NCI-H146 (cell line): Measurements from ENCODE around the gene RALB.

ENCODE experiments used
- DNase-seq: peaks from one replicate; lab custom pipeline; 2025; lab: John Stamatoyannopoulos, UW

RALB gene

DNA sequence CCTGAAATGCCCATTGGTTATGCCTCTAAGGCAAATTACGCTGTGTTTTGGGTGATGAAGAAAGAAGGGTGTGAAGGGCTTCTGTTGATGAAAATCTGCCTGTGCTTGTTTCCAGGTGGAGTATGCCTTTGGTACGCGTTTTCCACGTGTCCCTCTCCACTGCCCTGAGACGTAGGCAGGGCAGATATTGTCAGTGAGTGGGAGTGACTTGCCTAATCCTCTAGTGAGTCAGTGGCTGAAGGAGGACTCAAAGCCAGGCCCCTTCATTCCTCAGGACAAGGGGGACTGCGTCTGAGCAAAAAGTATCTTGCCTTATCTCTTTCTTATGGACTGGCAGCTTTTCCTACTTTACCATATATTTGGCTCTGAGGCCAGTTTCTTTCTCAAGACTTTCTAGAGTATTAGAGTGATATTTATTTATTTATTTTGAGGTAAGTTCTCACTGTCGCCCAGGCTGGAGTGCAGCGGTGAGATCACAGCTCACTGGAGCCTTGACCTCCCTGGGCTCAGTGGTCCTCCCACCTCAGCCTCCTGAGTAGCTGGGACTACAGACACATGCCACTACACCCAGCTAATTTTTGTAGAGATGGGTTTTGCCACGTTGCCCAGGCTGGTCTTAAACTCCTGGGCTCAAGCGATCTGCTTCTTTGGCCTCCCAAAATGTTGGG, 10.2 kb downstream of the RALB start:
- DNase-seq = no peak

DNA sequence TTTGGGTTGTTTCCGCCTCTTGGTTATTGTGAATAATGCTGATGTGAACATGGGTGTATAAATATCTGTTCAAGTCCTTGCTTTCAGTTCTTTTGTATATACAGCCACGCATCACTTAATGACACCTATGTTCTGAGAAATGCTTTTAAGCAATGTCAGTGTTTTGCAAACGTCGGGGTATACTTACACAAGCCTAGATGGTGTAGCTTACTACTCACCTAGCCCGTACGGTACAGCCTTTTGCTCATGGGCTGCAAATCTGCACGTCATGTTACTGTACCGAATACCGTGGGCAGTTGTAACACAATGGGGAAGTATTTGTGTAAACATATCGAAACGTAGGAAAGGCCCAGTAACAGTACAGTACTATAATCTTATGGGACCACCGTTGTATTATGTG, 12.4 kb downstream of the RALB start:
- no peak for DNase-seq

DNA sequence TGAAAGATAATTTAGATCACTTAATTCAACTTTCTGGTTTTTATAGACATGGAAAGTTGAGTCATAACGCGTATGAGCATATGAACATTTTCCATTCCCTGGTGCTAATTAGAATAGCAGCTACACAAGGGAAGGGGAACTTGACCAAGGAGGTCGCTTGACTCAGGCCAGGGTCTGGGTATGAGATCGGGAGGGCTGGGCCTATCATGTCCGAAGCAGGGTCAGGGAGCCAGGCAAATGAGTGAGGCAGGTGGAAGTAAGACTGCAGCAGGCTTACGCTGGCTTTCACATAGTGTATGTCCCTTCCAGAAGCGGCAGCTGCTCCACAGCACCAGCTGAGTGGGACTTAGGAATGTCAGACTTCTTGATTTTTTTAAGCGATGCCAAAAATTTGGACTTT, 14.7 kb downstream of the RALB start:
- no peak for DNase-seq

DNA sequence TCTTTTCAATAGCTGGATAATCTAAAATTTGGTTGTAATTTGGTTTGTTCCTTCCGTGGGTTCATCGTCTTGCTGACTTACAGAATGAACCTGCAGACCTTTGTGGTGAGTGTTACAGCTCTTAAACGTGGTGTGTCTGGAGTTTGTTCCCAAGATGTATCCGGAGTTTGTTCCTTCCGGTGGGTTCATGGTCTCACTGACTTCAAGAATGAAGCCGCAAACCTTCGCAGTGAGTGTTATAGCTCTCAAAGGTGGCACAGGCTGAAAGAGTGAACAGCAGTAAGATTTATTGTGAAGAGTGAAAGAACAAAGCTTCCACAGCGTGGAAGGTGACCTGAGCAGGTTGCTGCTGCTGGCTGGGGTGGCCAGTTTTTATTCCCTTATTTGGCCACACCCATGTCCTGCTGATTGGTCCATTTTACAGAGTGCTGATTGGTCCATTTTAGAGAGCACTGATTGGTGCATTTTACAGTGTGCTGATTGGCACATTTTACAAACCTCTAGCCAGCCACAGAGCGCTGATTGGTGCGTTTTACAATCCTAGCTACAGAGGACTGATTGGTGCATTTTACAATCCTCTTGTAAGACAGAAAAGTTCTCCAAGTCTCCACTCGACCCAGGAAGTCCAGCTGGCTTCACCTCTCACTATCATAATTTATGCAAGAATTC, 16.6 kb downstream of the RALB start:
- DNase-seq = no peak

DNA sequence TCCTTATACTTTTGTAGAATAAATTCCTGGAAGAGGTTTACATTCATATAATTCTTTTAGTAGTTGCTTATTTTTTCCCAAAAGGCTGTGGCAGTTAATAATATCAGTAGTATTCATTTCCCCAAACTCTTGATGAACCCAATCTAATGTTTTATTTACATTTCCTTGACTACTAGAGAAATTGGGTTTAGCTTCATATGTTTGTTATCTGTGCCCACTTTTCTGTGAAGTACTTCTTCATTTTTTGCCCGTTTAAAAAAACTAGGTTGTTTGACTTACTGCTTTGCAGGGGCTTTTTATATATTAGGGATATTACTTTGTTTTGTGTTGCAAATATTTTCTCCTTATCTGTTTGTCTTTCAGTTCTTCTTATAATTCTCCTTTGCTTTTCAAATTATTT, 17.2 kb downstream of the RALB start:
- DNase-seq = no peak

DNA sequence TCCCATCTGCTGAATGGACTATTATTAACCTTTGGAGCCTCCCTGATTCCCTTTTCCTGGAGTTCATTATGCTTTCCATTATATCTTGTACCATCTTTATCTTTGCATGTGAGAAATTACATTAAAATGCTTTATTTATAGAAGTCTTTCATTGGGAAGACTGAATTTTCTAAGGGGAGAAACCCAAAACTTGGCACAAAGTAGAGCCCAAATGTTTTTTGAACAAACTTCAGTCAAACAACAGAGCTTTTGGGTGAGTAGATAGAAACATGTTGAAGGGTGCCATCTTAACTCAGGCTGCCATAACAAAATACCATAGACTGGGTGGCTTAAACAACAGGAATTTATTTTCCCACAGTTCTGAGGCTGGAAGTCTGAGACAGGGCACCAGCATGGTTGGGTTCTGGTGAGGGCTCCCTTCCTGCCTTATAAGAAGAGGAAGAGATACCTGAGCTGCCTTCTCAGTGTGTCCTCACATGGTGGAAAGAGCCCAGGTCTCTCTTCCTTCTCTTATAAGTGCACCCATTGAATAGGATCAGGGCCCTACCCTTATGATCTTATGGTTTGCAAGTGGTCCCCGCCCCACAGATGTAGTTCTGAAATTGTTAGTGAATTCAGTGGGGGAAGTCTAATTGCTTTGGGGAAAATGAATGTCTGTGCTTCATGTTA, 19.2 kb downstream of the RALB start:
- no peak for DNase-seq

DNA sequence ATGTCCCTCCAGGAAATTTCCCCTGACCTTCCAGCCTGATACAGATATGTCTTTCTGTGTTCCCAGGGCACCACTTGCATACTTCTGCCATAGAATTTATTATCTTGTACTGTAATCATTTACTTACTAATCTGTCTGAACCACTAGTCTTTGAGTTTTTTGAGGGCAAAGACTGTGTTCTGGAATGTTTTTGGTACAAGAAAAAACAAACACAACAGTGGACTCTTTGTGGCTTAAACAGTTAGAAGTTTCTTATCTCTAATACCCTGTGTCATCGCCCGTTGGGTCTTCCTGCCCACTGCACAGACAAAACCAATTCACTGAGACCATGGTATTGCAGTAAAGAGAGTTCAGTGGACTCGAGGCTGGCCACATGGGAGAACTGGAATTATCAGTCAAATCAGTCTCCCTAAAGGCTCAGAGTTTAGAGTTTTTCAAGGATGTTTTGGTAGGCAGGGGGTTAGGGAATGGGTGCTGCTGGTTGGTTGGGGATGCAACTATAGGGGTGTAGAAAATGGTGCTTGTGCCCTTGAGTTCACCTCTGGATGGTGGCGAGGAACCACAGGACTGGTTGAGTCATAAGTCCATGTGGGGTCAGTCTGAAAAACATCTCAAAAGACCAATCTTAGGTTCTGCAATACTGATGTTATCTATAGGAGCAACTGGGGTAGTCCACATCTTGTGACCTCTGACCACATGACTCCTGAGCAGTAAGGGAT, 20.3 kb downstream of the RALB start:
- no peak for DNase-seq

DNA sequence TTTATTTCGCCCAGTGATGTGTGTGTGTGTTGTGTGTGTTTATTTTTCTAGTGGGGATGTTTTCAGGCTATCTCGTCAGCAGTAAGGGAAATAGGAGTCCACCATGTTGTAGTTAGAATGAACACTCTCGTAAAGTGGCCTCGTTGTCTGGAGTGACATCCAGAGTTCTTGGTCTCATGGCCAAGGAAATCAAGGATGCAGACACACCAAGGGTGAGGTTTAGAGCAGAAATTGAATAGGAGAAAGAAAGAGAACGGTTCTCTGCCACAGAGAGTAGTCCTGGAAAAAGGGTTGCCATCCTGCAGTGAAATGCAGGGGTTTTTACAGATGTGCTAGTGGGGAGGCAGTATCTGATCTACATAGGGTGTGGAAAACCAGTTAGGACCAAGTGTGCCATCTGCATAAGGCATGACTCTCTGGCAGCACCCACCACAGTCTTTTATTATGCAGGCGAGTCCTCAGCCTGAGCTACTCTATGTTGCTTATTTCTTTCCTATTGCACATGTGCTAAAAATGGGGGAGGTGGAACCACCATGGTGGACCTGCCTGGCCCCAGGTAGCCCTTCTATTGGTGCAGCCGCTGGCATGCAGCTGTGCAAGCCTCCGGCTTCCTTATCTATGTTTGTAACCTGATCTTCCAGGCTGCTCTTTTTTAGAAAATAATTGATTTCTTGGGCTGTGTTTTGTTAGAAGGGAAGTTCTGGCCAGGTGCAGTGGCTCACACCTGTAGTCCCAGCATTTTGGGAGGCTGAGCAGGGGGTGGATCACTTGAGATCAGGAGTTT, 23.2 kb downstream of the RALB start:
- DNase-seq = peak; percentile 58

DNA sequence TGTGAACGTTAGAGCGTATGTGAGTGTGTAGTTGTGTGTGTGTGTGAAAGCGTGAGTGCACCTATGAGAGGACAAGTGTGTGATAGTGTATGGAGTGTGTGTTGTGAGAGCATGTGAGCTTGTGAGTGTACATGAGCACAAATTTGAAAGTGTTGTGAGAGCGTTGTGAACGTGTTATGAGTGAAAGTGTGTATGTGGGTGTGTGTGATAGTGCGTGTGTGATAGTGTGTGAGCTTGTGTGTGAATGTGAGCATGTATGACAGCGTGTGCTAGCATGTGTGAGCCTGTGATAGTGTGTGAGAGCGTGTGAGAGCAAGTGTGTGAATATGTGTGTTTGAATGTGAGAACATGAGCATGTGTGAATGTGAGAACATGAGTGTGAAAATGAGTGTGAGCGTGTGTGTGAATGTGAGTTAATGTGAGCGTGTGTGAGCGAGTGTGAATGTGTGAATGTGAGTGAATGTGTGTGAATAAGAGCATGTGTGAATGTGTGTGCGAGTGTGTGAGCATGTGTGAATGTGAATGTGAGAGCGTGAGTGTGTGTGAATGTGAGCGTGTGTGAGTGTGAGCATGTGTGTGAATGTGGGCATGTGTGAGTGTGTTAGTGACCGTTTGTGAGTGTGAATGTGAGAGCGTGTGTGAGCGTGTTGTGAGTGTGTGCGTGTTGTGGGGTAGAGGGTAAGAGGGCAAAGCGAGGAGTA, 25.0 kb downstream of the RALB start:
- no peak for DNase-seq

DNA sequence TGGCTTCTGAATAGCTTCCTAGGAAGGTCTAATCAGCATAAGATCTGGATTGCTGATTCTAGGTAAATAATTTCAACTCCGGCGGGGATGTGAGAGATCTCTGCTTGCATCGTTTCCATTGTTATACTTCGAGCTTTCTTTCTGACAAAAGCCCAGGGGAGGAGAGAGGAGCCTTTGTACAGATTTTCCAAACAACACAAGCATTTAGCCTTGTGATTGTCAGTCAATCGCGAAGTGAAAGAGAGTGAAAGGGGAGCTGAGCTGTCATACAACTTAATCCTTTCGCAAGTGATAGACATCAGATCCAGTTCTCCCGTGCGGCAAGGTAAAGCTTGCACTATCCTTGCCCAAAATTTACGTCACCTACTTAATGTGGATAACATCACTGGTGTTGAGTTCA, 26.2 kb downstream of the RALB start:
- no peak for DNase-seq

DNA sequence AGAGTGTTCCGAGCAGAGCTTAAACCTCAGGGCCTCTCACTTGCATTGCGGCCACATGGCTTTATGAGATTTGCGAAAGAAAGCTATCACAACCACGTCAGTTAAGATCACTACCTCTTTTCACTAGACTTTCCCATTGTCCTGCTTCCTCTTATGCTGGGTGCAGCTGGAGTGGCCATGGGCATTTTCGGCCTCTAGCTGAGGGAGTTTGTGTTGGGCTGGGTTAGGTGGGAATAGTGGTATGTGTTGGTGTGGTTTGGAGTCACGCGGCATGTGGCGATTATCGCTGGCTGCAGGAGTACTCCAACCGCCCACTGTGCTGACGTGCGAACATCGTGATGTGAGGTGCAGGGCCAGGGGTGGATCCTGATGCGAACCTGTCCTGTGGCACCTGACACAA, 27.1 kb downstream of the RALB start:
- no peak for DNase-seq

DNA sequence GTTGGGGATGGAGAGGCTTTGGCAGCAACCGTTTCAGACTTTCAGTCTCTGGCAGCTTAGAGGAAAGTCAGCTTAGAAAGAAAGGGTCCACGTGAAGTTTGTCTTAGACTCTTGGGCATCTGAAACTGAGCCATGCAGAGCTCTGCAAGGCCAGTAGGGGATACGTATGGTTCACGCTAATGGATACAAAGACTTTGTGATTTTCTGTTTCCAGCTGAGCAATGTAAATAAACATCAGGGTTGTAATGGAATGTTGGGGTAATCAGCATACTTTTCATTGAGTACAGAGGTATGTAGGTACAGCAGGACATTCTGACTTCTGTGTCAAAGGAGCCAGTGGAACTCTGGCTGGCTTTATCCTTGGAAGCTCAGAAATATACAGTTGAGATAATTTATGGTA, 31.0 kb downstream of the RALB start:
- DNase-seq = no peak

DNA sequence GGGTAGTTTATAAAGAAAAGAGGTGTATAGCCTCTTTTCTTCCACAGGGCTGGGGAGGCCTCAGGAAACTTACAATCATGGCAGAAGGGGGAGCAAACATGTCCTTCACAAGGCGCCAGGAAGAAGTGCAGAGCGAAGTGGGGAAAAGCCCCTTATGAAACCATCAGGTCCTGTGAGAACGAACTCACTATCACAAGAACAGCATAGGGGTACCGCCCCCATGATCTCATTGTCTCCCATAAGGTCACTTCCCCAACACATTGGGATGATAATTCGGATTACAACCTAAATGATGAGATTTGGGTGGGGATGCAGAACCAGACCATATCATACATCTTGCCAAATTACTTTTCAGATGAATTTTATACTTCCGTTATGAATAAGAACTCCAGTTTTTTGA, 32.4 kb downstream of the RALB start:
- DNase-seq = no peak

DNA sequence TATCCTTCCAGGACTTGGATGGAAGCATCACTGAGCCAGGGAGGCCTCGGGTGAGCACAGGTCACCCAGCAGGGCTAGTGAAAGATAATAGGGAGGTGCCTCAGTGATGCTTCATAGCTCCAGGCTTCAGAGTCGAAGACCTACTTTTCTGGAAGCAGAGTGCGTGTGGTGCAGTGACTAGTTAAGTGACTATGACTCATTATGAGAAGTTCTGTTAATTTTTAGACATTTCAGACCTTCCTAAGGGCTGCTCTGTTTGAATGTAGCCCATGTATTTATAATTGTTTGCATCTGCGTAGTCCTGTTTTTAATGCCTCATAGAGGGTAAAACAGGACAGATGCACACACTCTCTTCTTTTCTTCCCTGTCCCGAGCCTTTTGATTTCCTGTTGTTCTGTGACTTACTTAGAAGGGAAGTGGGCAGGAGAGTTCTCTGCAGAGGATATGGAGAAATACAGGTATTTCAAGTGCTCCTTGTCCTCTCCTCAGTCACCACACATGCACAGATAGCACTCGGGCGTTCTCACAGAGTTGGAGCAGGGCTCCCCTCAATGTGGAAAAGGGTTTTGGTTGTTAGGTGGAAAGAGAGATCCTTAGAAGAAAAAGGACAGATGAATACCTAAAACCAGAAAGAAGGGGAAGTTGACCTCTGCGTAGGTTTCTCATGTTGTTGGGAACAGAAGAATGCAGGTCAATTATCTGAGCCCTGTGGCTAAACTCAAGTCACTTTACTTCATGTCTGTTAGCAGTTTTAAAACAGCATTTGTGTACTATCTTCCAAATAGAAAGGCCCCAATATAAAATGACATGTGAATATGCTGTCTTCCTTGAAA, 34.7 kb downstream of the RALB start:
- no peak for DNase-seq

DNA sequence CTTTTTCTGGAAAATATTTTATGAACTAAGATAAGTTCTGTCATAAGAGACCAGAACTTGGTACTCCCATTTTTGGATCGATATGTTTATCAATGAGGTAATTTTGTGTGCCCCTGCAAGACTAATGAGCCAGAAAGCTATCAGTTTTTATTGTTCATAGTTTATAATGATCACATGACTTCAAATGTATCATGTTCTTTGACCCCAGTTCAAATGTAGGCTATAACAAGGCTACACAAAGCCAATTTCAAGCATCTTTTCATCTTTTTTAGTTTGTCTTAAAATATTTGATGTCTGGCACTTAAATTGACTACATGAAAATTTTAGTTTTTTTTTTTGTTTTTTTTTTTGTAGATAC, 35.3 kb downstream of the RALB start:
- no peak for DNase-seq

DNA sequence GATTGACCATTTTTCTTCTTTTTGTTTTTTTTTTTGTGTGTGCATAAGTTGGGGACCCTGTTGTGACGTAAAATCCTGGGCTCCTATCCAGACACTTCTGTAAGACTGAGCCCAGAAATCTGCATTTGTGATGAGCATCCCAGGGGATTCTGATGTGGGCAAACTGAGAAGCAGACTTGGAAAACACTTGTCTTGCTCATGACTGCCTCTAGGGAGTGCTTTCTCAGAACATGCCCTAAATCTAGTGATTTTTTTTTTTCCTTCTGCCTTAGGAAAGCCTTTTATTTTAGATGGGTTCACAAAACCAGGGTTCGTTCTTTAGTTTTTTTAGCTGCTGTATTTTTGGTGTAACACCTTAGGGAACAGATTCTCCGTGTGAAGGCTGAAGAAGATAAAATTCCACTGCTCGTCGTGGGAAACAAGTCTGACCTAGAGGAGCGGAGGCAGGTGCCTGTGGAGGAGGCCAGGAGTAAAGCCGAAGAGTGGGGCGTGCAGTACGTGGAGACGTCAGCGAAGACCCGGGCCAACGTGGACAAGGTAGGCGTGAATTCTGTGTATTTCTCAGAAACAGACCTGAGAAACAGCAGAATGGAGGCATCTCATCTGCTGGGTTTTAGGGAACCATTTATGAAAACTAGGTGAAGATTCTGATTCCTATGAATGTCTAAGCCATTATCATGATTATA, 36.7 kb downstream of the RALB start:
- no peak for DNase-seq

DNA sequence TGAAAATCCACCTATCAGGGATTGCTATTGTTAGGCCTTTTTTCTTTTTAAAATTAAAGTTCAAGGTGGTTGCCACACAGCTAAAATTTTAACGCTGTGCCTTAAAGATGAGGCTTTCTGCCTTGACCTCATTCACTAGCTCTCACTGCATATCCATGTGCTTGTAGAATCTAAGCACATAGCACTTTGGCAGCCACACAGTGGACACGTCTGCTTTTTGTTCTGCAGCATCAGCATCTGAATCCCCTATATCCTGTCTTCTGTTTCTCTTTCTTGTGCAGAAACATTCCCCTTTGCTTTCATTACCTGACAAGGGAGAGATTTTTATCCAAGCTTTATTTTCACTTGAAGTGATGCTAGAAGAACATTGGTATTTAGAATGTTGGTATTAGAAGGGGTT, 38.1 kb downstream of the RALB start:
- DNase-seq = no peak

DNA sequence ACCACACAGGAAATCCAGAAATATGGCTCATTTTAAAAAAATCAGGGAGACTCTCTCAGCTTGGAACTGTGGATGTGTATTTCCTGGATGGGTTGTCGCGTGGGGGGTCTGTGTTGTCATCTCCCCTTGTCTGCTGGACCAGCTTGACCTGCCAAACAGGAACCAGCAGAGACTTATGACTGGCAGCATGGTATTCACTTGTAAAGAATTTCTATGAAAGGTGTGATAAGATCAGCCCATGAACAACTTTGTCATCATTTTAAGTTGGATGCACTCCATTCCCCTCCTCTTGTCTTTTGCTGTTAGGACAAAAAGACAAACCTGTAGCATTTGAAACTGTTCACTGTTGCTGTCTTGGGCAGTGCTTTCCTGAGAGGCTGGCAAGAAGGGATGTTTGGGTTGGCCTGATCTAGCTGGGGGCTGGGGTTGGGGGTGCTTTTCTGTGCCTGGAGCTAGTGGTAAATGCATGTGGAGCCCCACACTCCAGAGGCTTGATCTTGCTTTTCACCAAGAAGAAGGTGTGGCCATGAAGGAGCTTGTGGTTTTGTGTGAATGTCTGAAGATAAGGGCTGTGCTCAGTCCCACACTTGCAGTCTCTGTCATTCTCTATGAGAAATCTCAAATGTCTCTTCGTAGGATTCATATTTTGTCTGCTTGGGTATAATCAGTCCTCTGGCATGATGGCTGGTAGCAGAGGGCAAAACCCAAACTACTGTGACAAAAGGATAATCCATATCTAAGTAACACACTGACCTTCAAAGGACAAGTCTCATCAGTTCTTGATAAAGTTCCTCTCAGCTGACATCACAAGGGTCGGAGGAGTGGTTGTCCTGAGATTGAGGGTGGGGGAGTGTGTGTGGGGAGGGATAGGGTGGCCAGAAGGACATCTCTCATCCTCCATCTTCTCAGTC, 39.0 kb downstream of the RALB start:
- no peak for DNase-seq
